MM.1S (cell line): ENCODE data around the gene RBM23.
"Not testable (repeated sequence)": the region's sequence is repeated elsewhere in the genome, so short reads cannot be mapped to it uniquely, and the experiment has no call there.

Experiments
- EZH2 ChIP-seq: fragments of 300-600 bp; sonication (generic); optimal IDR thresholded peaks from 2 replicates; pipeline ENCODE3; 2017; ENCODE audit warnings: low read depth, mild to moderate bottlenecking, antibody characterized with exemption, low read length, mixed read lengths
- TF ChIP-seq, protein P1 (sequence below): fragments of 300-600 bp; sonication (generic); IDR thresholded peaks from 2 replicates; pipeline ENCODE4 v1.5.1; 2016; ENCODE audit warnings: antibody characterized with exemption, low read length, mixed read lengths

DNA sequence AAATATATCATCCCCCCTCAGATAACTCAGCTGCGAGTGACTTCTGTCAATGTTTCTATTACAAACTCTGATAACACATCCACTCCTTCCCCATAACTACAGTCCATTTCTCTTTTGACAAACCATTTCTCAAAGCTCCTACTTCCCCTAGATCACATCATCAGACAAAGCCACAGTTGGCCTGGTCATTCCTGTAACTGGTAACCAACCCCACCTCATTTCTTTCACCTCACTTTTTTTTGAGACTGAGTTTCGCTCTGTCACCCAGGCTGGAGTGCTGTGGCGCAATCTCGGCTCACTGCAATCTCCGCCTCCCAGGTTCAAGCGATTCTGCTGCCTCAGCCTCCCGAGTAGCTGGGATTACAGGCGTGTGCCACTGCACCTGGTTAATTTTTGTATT lies 32.8 kb upstream of the RBM23 start:
- TF ChIP-seq EZH2, result not testable (repeated sequence)
- TF ChIP-seq, protein P1, sequence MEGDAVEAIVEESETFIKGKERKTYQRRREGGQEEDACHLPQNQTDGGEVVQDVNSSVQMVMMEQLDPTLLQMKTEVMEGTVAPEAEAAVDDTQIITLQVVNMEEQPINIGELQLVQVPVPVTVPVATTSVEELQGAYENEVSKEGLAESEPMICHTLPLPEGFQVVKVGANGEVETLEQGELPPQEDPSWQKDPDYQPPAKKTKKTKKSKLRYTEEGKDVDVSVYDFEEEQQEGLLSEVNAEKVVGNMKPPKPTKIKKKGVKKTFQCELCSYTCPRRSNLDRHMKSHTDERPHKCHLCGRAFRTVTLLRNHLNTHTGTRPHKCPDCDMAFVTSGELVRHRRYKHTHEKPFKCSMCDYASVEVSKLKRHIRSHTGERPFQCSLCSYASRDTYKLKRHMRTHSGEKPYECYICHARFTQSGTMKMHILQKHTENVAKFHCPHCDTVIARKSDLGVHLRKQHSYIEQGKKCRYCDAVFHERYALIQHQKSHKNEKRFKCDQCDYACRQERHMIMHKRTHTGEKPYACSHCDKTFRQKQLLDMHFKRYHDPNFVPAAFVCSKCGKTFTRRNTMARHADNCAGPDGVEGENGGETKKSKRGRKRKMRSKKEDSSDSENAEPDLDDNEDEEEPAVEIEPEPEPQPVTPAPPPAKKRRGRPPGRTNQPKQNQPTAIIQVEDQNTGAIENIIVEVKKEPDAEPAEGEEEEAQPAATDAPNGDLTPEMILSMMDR, result not testable (repeated sequence)
